H9 (cell line): ENCODE data around the gene GFOD2. TPM values are rescaled to one million over a fixed set of nuclear protein-coding genes. Genes with fewer than 3 reads are reported as not detected.

Experiments used
- DNase-seq: peaks from one replicate; pipeline ENCODE4 v3.0.0-alpha.2; 2017
- H2AFZ ChIP-seq: one replicate; pipeline ENCODE4 v1.6.1; 2013; ENCODE audit warnings: mild to moderate bottlenecking, low read length, control low read depth, moderate library complexity
- H2AK5ac ChIP-seq: 2 replicates; pipeline ENCODE4 v1.6.1; 2013; ENCODE audit warnings: low read length, control low read depth, mixed read lengths; ENCODE audit not compliant: insufficient read length
- H2BK120ac ChIP-seq: one replicate; pipeline ENCODE4 v1.6.1; 2013; ENCODE audit warnings: low read depth, mild to moderate bottlenecking, low read length, control low read depth, inconsistent platforms; ENCODE audit not compliant: poor library complexity, severe bottlenecking
- H2BK12ac ChIP-seq: 2 replicates; pipeline ENCODE4 v1.6.1; 2013; ENCODE audit warnings: low read length, control low read depth, mixed read lengths, low read depth; ENCODE audit not compliant: insufficient read length
- H2BK15ac ChIP-seq: 2 replicates; pipeline ENCODE4 v1.6.1; 2013; ENCODE audit warnings: low read depth, low read length, control low read depth
- H2BK20ac ChIP-seq: one replicate; pipeline ENCODE4 v1.6.1; 2013; ENCODE audit warnings: low read depth, mild to moderate bottlenecking, low read length, control low read depth, inconsistent platforms; ENCODE audit not compliant: poor library complexity, severe bottlenecking
- H2BK5ac ChIP-seq: 2 replicates; pipeline ENCODE4 v1.6.1; 2013; ENCODE audit warnings: low read length, control low read depth, mixed read lengths; ENCODE audit not compliant: insufficient read length
- H3K14ac ChIP-seq: 2 replicates; pipeline ENCODE4 v1.6.1; 2013; ENCODE audit warnings: low read length, control low read depth; ENCODE audit not compliant: insufficient read depth
- H3K18ac ChIP-seq: 2 replicates; pipeline ENCODE4 v1.6.1; 2013; ENCODE audit warnings: low read depth, mild to moderate bottlenecking, mixed read lengths, low read length, control low read depth; ENCODE audit not compliant: insufficient read length
- H3K23ac ChIP-seq: 2 replicates; pipeline ENCODE4 v1.6.1; 2013; ENCODE audit warnings: low read length, control low read depth, mixed read lengths, low read depth; ENCODE audit not compliant: insufficient read length
- H3K23me2 ChIP-seq: 2 replicates; pipeline ENCODE4 v1.6.1; 2013; ENCODE audit warnings: low read depth, mild to moderate bottlenecking, mixed read lengths, low read length, control low read depth; ENCODE audit not compliant: insufficient read length, poor library complexity, severe bottlenecking
- H3K27ac ChIP-seq: 2 replicates; pipeline ENCODE4 v1.5.1; 2013; ENCODE audit warnings: low read length, control low read depth, mixed read lengths, low read depth; ENCODE audit not compliant: insufficient read length
- H3K27me3 ChIP-seq: 2 replicates; pipeline ENCODE4 v1.6.1; 2013; ENCODE audit warnings: low read length, control low read depth, inconsistent platforms; ENCODE audit not compliant: insufficient read depth
- H3K4ac ChIP-seq: 2 replicates; pipeline ENCODE4 v1.6.1; 2013; ENCODE audit warnings: low read depth, mild to moderate bottlenecking, control low read depth, inconsistent platforms, low read length, moderate library complexity
- H3K4me1 ChIP-seq: 2 replicates; pipeline ENCODE4 v1.6.1; 2013; ENCODE audit warnings: low read length, control low read depth, inconsistent platforms; ENCODE audit not compliant: insufficient read depth
- H3K4me2 ChIP-seq: 2 replicates; pipeline ENCODE4 v1.6.1; 2013; ENCODE audit warnings: low read length, control low read depth, mixed read lengths; ENCODE audit not compliant: insufficient read length, insufficient read depth
- H3K56ac ChIP-seq: 2 replicates; pipeline ENCODE4 v1.6.1; 2013; ENCODE audit warnings: low read depth, mild to moderate bottlenecking, mixed read lengths, low read length, control low read depth; ENCODE audit not compliant: insufficient read length
- H3K79me1 ChIP-seq: 2 replicates; pipeline ENCODE4 v1.6.1; 2013; ENCODE audit warnings: low read depth, mild to moderate bottlenecking, moderate library complexity, low read length, control low read depth, inconsistent platforms; ENCODE audit not compliant: insufficient read depth, poor library complexity, severe bottlenecking
- H3K79me2 ChIP-seq: 2 replicates; pipeline ENCODE4 v1.6.1; 2013; ENCODE audit warnings: low read length, control low read depth, inconsistent platforms; ENCODE audit not compliant: insufficient read depth
- H3K9ac ChIP-seq: 2 replicates; pipeline ENCODE4 v1.6.1; 2013; ENCODE audit warnings: low read length, control low read depth, mixed read lengths; ENCODE audit not compliant: insufficient read length; ENCODE audit errors: extremely low read depth
- H3K9me3 ChIP-seq: one replicate; pipeline ENCODE4 v1.6.1; 2013; ENCODE audit warnings: low read depth, low read length, inconsistent platforms; ENCODE audit not compliant: control insufficient read depth
- H3T11ph ChIP-seq: one replicate; pipeline ENCODE4 v1.6.1; 2013; ENCODE audit warnings: mild to moderate bottlenecking, low read length, control low read depth, inconsistent platforms
- H4K20me1 ChIP-seq: one replicate; pipeline ENCODE4 v1.6.1; 2013; ENCODE audit not compliant: control insufficient read depth, insufficient read length, insufficient read depth
- H4K5ac ChIP-seq: 2 replicates; pipeline ENCODE4 v1.6.1; 2013; ENCODE audit warnings: low read depth, mild to moderate bottlenecking, mixed read lengths, low read length, control low read depth; ENCODE audit not compliant: insufficient read length
- H4K8ac ChIP-seq: replicated peaks from 2 replicates; pipeline ENCODE4 v1.6.1; 2013; ENCODE audit warnings: low read length, control low read depth, mixed read lengths, low read depth; ENCODE audit not compliant: insufficient read length
- H4K91ac ChIP-seq: 2 replicates; pipeline ENCODE4 v1.6.1; 2013; ENCODE audit warnings: low read depth, mild to moderate bottlenecking, moderate library complexity, mixed read lengths, low read length, control low read depth; ENCODE audit not compliant: insufficient read length
- H3K27ac Mint-ChIP-seq, 3 experiments: 2 replicates in 2 of 3; 3 replicates in 1 of 3; pipeline ENCODE4 v1.8.0; 2020 to 2021; ENCODE audit warnings: mixed read lengths in 3 of 3, mild to moderate bottlenecking in 1 of 3, moderate library complexity in 1 of 3
- H3K27me3 Mint-ChIP-seq: 2 replicates; pipeline ENCODE4 v1.8.0; 2021; ENCODE audit warnings: low read depth, mild to moderate bottlenecking, moderate library complexity, mixed read lengths
- H3K36me3 Mint-ChIP-seq, 3 experiments: 2 replicates in 2 of 3; 3 replicates in 1 of 3; pipeline ENCODE4 v1.8.0; 2020 to 2021; ENCODE audit warnings: low read depth in 3 of 3, mixed read lengths in 3 of 3; ENCODE audit not compliant: insufficient read depth in 1 of 3
- H3K4me1 Mint-ChIP-seq, 2 experiments: 2 replicates each; pipeline ENCODE4 v1.8.0; 2020; ENCODE audit warnings: mixed read lengths in 2 of 2
- H3K4me3 Mint-ChIP-seq, 2 experiments: 2 replicates in 1 of 2; 3 replicates in 1 of 2; pipeline ENCODE4 v1.8.0; 2020 to 2021; ENCODE audit warnings: mild to moderate bottlenecking in 2 of 2, mixed read lengths in 2 of 2, moderate library complexity in 1 of 2
- H3K9me3 Mint-ChIP-seq, 2 experiments: 2 replicates in 1 of 2; 3 replicates in 1 of 2; pipeline ENCODE4 v1.8.0; 2020; ENCODE audit warnings: mild to moderate bottlenecking in 2 of 2, mixed read lengths in 2 of 2, moderate library complexity in 1 of 2
- CTCF ChIP-seq: fragments of 200-600 bp; sonication (generic); conservative IDR thresholded peaks from 3 replicates; pipeline ENCODE4 v1.8.0; 2021; ENCODE audit warnings: antibody characterized with exemption, mild to moderate bottlenecking
- WGBS: extraction: QIAGEN DNeasy Blood & Tissue Kit; methylation state at CpG from one replicate; pipeline ENCODE4 v1.1.7; 2013; ENCODE audit warnings: missing lambda C conversion rate, low lambda C conversion rate, mixed read lengths; ENCODE audit not compliant: insufficient read length; ENCODE audit errors: extremely low coverage; 5-methylcytosine and 5-hydroxymethylcytosine counted together
- total RNA-seq: library from RNA; stranded (reverse); gene quantifications from 2 replicates; pipeline ENCODE4 v1.2.1, GENCODE V29; 2021

The GFOD2 gene
- total RNA-seq, 1 experiment from 2014 or later, result 21.8 TPM

GRCh38 chr16:67669499-67670101 lies 49.5 kb downstream of the GFOD2 start:
- Histone ChIP-seq H2BK15ac (no peak overlapping the region), H3K14ac (no peak overlapping the region), H3K9ac (no peak overlapping the region), H4K91ac (no peak overlapping the region), H4K20me1 (peaks cover 3% of the 10 kb centered on the region), H3K56ac (no peak overlapping the region), H3K9me3 (no peaks in the 10 kb centered on the region), H3K27ac (no peak overlapping the region), H3K79me2 (no peaks in the 10 kb centered on the region), H3K27me3 (no peaks in the 10 kb centered on the region), H2BK5ac (no peak overlapping the region), H3K23ac (no peak overlapping the region), H2BK12ac (no peak overlapping the region), H2AK5ac (no peak overlapping the region), H3K4me2 (no peak overlapping the region), H2BK120ac (no peak overlapping the region), H2BK20ac (no peak overlapping the region), H3K4ac (no peak overlapping the region), H3T11ph (no peak overlapping the region), H4K5ac (no peak overlapping the region), H3K23me2 (peaks cover 3% of the 10 kb centered on the region), H3K79me1 (no peaks in the 10 kb centered on the region), H3K4me1 (no peaks in the 10 kb centered on the region), H3K18ac (no peak overlapping the region), H2AFZ (no peak overlapping the region), H4K8ac (no peak overlapping the region)
- Mint-ChIP-seq H3K4me1 (peaks cover 7 to 13% of the 10 kb centered on the region in 2 experiments; a peak in 3 of 4 replicates), H3K4me3 (peak overlapping the region in 1 of 2 experiments; percentile 38; a peak in 1 of 5 replicates), H3K36me3 (peaks cover 0 to 2% (median 0%) of the 10 kb centered on the region in 3 experiments; a peak in 1 of 7 replicates), H3K9me3 (no peaks in the 10 kb centered on the region), H3K27me3 (peaks cover 4% of the 10 kb centered on the region), H3K27ac (no peak overlapping the region)
- no peak for DNase-seq
- no CpG with 5 or more reads among the region's 10 CpGs for WGBS
- no peak for TF ChIP-seq CTCF
